Stomach (tissue), 4 donors: ENCODE data around the gene MAN2B1.

Source experiments
- EP300 ChIP-seq: sonication (generic); formaldehyde crosslinking; IDR thresholded peaks from one replicate; pipeline ENCODE4 v1.6.1; 2017; ENCODE audit warnings: antibody characterized with exemption
- POLR2A ChIP-seq, 4 donors: fragments of 450-650 bp; IDR thresholded peaks; one replicate each; pipeline ENCODE4 v1.6.1; 2016; ENCODE audit warnings: antibody characterized with exemption in 4 of 4, control low read depth in 2 of 4, mild to moderate bottlenecking in 1 of 4, moderate library complexity in 1 of 4
- TF ChIP-seq, protein P1 (sequence below), 7 experiments: fragments of 450-650 bp in 4 of 7; fragments of 200-600 bp in 3 of 7; sonication (generic) in 3 of 7; IDR thresholded peaks; one replicate each; pipeline ENCODE4 v1.5.1; 2016 to 2019; ENCODE audit warnings: antibody characterized with exemption in 7 of 7, control low read depth in 2 of 7, mild to moderate bottlenecking in 1 of 7

DNA sequence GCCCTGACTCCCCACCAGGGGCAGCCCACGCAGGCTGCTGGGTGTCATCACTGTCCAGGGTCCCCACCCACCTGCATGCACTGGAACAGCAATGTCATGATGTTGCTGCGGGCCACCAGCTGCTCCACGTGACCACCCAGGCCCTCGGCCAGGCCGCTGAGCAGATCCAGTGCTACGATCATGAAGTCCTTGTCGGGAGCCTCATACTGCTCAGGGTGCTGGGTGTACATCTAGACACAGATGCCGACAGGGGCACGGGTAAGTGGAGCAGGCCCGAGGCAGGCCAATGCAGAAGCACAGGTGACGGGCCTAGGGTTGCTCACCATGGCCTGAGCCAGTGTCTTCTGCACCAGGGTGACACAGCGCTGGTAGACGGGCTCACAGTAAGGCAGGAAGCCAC, 38.6 kb upstream of the MAN2B1 start:
- no peak for TF ChIP-seq EP300
- TF ChIP-seq, protein P1, sequence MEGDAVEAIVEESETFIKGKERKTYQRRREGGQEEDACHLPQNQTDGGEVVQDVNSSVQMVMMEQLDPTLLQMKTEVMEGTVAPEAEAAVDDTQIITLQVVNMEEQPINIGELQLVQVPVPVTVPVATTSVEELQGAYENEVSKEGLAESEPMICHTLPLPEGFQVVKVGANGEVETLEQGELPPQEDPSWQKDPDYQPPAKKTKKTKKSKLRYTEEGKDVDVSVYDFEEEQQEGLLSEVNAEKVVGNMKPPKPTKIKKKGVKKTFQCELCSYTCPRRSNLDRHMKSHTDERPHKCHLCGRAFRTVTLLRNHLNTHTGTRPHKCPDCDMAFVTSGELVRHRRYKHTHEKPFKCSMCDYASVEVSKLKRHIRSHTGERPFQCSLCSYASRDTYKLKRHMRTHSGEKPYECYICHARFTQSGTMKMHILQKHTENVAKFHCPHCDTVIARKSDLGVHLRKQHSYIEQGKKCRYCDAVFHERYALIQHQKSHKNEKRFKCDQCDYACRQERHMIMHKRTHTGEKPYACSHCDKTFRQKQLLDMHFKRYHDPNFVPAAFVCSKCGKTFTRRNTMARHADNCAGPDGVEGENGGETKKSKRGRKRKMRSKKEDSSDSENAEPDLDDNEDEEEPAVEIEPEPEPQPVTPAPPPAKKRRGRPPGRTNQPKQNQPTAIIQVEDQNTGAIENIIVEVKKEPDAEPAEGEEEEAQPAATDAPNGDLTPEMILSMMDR (IDR thresholded peaks at IDR 0.05), result no peak
- no peak for TF ChIP-seq POLR2A (IDR thresholded peaks at IDR 0.05)
